ENCODE results near the gene KIR2DL4.
"Not testable (repeated sequence)": the region's sequence is repeated elsewhere in the genome, so short reads cannot be mapped to it uniquely, and the experiment has no call there.

DNA sequence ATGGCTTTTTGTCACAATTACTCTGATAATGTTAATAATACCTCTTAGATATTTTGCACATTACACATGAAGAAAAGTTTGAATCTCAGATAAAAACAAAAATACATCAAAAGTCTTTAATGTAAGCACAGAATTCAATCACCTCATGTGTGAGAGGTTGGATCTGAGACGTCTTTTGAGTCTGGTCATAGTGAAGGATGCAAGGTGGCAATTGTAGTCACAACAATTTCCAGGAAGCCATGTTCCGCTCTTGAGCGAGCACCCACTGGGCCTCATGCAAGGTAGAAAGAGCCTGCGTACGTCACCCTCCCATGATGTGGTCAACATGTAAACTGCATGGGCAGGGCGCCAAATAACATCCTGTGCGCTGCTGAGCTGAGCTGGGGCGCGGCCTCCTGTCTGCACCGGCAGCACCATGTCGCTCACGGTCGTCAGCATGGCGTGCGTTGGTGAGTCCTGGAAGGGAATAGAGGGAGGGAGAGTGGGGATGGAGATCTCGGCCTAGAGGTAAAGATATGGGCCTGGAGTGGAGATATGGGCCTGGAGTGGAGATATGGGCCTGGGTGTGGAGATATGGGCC is 46.7 kb downstream of the KIR2DL4 start, which contains the start of gene KIR3DL2:
- not testable (repeated sequence) for TF ChIP-seq CTCF, EZH2 (IDR thresholded peaks at IDR 0.05)
